ENCODE results near the gene KIF15.
"Not testable (repeated sequence)": the region's sequence is repeated elsewhere in the genome, so short reads cannot be mapped to it uniquely, and the experiment has no call there.

Gene KIF15, protein sequence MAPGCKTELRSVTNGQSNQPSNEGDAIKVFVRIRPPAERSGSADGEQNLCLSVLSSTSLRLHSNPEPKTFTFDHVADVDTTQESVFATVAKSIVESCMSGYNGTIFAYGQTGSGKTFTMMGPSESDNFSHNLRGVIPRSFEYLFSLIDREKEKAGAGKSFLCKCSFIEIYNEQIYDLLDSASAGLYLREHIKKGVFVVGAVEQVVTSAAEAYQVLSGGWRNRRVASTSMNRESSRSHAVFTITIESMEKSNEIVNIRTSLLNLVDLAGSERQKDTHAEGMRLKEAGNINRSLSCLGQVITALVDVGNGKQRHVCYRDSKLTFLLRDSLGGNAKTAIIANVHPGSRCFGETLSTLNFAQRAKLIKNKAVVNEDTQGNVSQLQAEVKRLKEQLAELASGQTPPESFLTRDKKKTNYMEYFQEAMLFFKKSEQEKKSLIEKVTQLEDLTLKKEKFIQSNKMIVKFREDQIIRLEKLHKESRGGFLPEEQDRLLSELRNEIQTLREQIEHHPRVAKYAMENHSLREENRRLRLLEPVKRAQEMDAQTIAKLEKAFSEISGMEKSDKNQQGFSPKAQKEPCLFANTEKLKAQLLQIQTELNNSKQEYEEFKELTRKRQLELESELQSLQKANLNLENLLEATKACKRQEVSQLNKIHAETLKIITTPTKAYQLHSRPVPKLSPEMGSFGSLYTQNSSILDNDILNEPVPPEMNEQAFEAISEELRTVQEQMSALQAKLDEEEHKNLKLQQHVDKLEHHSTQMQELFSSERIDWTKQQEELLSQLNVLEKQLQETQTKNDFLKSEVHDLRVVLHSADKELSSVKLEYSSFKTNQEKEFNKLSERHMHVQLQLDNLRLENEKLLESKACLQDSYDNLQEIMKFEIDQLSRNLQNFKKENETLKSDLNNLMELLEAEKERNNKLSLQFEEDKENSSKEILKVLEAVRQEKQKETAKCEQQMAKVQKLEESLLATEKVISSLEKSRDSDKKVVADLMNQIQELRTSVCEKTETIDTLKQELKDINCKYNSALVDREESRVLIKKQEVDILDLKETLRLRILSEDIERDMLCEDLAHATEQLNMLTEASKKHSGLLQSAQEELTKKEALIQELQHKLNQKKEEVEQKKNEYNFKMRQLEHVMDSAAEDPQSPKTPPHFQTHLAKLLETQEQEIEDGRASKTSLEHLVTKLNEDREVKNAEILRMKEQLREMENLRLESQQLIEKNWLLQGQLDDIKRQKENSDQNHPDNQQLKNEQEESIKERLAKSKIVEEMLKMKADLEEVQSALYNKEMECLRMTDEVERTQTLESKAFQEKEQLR (N-terminal part only)

DNA sequence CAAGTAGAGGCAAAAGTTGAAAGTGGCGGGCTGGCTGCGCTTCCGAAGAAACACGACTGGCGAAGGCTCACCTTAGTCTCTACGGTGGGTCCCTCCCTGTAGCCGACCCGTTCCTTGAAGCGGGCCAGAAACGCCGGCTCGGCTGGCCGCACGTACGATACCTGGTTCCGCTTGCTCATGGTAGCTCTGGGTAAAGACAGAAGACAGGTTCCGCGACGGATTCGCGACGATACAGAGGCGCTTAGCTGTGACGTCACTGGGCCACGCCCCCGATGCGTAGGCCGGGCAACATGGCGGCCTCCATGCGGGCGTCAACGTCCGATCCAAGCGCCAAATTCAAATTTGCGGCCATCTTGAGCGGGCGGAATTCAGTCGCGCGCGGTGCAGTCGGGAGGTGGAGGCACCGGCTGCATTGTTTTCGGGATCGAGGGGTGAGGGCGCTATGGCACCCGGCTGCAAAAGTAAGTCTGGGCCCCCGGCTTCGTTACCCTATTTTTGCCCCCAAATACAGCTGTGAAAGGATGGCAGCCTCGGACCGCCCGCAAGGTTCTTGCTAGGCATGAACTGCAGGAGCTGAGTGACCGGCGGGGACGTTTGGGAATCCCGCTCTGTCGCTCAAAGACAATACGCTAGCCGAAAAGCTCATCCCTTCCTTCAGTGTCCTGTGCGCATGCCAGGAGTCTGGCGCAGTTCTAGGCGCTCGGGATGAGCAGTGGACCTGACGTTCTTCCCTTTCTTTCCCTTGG lies at the start of gene KIF15, which contains the start of gene KIAA1143:
TSS of gene KIF15 (plus strand) at position 371 of the 746 bp plus-strand sequence. CDS start at position 443, 72 bp downstream.
TSS of gene KIAA1143 (minus strand) at position 196 of the 746 bp plus-strand sequence. CDS start at position 179, 17 bp downstream.
- DNase-seq (ENCODE audit: low read depth): peak; percentile 97

DNA sequence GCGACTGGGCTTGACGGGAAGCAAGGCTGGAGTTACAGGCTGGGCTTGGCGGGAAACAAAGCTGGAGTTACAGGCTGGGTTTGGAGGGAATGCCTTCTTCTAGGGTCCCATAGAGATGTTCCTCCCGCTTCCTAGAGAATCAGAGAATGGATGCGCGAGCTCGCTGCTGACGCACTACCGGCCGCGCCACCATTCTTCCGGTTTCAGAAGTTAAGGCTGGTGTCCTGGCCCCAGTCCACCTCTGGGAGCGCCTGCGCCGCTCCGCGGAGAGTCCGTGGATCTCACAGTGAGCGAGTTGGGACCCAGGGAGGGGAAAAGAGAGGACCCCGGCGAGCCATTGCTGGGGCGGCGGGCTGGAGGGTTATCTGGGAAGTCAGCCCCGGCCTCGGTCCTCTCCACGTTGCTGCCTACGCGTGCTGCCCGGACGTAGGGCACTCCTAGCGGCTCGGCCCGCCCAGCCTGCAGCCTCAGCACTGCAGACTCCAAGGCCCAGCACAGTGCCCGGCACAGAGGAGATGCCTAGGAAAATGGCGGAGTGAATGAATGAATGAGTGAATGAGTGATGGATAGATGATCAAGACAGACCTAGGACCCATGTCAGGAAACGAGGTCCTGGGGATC lies 49.0 kb upstream of the KIF15 start, which contains the start of gene ZNF502:
TSS of gene ZNF502 (plus strand) at position 206 of the 621 bp plus-strand sequence. CDS start 7,602 bp downstream, outside the sequence.
- peak; percentile 53 for DNase-seq (ENCODE audit: low read depth)

DNA sequence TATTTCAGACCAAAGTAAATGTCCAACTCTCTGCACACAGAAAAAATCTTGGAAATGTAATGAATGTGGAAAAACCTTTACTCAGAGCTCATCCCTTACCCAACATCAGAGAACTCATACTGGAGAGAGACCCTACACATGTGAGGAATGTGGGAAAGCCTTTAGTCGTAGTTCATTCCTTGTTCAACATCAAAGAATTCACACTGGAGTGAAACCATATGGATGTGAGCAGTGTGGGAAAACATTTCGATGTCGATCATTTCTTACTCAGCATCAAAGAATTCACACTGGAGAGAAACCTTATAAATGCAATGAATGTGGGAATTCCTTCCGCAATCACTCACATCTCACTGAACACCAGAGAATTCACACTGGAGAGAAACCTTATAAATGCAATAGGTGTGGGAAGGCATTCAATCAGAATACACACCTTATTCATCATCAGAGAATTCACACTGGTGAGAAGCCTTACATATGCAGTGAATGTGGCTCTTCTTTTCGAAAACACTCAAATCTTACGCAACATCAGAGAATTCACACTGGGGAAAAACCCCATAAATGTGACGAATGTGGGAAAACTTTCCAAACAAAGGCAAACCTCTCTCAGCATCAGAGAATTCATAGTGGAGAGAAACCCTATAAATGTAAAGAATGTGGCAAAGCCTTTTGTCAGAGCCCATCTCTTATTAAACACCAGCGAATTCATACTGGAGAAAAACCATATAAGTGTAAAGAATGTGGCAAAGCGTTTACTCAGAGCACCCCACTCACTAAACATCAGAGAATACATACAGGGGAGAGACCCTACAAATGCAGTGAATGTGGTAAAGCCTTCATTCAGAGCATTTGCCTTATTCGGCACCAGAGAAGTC lies 40.1 kb upstream of the KIF15 start:
- no peak for DNase-seq (ENCODE audit: low read depth)

DNA sequence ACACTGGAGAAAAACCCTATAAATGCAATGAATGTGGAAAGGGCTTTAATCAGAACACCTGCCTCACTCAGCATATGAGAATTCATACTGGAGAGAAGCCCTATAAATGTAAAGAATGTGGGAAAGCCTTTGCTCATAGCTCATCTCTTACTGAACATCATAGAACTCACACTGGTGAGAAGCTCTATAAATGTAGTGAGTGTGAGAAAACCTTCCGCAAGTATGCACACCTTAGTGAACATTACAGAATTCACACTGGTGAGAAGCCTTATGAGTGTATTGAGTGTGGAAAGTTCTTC lies 39.5 kb upstream of the KIF15 start:
- DNase-seq (ENCODE audit: low read depth): no peak

DNA sequence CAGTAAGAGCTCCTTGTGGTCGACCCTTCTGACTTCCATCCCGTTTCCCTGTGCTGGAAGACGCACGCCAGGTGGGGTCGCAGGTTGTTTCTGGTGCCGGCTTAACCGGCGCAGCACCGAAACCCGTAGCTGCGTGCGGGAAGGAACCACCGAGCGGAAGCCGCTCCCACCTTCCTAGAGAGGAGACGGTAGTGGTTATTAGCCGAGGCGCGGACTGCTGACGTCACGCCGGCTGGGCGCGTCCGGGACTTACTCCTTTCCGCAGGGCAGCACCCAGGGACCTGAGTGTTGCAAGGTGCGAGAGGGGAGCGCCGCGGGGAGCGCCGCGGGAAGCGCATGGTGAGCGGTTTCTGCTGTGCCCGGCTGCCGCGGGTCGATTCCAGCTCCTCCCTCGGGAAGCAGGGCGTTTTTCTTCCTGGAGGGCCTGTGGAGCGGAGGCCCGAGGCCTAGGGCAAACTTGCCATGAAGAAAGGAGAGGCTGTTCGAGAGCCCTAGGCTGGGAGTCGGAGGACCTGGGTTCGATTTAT lies 32.1 kb upstream of the KIF15 start, which contains the start of gene ZNF501:
TSS of gene ZNF501 (plus strand) at position 252 of the 527 bp plus-strand sequence. CDS start 4,787 bp downstream, outside the sequence.
- peak; percentile 82 for DNase-seq (ENCODE audit: low read depth)

DNA sequence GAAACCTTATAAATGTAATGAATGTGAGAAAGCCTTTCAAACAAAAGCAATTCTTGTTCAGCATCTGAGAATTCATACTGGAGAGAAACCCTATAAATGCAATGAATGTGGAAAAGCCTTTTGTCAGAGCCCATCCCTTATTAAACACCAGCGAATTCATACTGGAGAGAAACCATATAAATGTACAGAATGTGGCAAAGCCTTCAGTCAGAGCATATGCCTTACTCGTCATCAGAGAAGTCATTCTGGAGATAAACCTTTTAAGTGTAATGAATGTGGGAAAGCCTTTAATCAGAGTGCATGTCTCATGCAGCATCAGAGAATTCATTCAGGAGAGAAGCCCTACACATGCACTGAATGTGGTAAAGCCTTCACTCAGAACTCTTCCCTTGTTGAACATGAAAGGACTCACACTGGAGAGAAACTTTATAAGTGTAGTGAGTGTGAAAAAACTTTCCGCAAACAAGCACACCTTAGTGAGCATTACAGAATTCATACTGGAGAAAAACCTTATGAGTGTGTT lies 26.9 kb upstream of the KIF15 start:
- no peak for DNase-seq (ENCODE audit: low read depth)

DNA sequence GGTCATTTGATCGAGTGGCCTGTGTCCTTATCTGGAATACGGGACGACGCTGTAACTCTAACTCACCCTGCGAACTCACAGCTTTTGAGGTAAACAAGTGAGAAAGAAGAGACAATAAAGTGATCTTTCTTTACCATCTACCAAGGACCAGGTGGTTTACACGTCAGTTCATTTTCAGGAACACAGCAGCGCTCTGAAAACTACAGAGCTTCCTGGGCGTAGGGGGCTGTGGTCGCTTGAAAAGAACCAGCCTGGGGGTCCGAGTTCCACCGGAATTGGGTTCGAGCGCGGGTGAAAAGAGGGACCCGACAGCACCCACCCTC lies 532 bp upstream of the KIF15 start:
- DNase-seq (ENCODE audit: low read depth): no peak

DNA sequence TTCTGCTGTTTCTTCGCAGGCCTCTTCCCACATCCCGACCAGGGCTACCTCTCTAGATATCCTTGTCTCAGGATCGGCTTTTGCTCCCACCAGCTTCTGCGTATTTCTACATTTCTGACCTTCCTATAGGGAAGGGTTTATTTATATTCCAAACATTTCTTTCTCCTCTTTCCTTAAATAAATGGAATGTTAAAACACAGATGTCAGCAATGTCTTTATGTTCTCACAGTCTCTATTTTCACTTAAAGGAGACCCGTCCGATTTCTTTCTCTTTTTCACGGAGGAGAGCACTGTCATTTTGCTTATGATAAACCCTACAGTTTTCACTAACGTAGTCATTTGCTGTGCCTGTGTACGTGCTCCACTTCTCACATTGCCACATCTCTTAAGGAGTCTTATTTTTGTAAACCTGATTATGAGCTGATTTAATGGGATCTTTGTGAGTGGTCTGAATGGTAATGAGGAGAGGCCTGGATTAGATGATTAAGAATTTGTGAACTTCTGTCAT lies 630 bp downstream of the KIF15 start:
- DNase-seq (ENCODE audit: low read depth): no peak

DNA sequence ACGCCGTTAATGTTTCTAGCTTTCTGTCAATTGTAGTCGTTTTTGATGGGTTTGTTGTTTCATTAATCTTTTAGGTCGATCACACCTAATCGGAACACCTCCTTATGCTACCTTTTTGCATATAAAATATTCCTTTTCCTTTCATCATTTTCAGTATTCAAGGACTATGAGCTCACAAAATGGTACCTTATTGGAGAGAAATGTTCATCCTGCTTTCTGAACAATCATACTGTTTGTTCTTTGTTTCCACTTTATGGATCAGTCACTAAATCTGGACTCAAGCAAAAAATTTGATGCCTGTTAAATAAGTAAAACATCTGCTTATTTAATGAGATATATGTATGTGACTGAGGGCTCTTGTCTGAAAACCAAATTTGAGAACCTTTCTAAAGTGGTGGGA lies 1.1 kb downstream of the KIF15 start:
- no peak for DNase-seq (ENCODE audit: low read depth)

DNA sequence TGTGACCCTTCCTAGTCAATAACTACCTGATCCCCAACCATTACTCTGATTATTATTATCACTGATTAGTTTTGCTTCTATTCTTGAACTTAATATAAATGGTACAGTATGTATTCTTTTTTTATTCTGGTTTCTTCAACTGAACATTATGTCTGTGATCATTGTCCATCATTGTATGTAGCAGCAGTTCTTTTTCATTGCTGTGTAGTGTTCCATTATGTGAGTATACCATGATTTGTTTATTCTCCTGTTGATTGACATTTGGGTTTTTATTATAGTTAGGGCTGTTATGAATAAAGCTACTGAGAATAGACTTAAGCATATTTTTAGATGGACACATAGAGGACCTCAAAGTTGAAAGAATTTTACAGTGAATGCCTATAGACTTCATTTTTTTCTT lies 2.7 kb downstream of the KIF15 start:
- DNase-seq (ENCODE audit: low read depth): no peak

DNA sequence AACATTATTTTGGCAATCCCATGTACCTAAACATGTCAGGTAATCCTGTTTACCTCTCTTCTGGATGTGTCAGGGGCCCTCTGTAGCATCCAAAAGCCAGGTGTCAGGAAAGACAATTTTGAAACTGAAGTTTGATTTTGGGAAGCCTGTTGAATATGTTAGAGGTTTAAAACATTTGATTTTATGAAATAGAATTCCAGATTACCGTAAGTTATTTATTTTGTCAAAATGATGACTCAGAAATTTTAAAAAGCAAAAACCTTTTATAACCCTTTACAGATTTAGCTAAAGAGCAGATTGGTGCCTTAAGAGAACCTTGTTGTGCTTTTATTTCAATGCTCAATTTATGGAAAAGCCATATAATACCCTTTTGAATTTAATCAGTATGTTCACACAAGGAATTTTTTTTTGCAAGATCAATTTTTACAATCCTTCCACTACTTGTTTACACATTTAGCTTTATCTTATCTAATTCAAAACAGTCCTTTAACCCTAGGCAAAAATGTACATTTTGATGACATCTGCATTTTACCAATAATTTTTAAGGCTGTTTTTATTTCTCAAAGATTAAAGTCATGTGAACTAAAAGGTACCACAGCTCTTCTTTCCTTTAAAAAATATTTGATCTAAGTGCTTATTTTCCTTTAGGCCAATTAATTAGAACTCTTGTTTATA lies 10.0 kb downstream of the KIF15 start:
- DNase-seq (ENCODE audit: low read depth): no peak

DNA sequence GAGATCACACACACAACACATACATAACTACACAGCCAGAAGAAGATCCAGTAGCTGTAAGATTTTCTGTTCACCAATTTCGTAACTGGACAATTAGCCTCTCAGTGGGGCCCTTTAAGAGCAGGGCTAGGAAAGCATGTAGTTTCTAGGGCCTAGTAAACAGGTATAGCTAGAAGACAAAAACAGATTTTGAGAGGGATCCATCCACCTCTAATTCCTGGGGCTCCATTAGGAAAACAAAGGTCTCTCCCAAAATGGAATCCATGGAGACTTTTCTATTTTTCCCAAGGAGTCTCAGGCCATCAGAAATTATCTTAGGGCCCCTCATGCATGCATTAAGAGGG lies 10.5 kb downstream of the KIF15 start:
- DNase-seq (ENCODE audit: low read depth): no peak

DNA sequence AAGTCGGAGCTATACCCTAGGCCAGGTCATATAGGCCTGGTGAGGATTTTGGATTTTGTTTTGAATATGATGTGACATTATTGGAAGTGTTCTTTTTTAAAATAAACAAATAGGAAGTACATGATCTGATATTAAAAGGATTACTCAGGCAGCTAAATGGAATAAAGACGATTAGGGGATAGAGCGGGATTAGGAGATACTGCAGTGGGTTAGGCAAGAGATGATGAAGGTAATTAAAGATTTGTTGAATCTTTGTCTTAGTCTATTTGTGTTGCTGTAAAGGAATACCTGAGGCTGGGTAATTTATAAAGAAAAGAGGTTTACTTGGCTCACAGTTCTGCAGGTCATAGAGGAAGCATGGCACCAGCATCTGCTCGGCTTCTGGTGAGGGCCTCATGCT lies 21.3 kb downstream of the KIF15 start:
- DNase-seq (ENCODE audit: low read depth): no peak

DNA sequence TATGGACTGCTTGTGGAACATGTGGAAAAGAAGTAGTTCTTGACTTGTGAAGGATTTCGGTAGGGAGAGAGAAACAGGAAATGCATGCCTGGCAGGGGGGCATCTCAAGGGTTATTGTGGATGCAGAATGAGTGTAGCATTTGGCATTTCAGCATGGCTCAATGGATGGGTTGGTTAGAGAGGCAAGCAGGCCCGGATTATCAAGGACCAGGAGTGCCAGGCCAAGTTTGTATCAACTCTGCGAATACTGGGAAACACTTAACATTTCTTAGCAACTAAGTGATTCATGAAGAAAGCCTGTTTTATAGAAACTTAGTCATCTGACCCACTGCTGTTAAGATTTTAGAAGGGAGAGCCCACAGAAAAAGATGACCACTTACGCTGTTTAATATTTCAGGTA lies 33.6 kb downstream of the KIF15 start:
- DNase-seq (ENCODE audit: low read depth): no peak

DNA sequence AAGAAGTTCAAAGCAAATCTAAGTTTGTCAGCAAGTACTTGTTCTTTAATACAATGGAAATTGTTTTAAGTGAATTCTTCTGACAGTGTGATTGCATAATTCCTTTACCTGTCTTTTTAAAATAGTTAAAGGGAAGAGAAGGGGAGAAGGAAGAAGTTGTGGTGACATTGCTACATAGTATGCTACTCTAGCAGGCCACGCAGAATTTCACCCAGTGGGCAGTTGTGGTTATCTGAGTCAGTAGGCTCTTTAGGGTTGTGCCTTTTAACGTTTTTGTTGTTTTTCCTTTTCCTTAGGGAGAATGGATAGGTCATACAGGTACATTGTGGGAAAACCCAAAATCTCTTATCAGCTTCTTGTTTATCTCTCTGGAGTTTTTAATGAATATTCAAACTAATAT lies 40.4 kb downstream of the KIF15 start:
- no peak for DNase-seq (ENCODE audit: low read depth)

DNA sequence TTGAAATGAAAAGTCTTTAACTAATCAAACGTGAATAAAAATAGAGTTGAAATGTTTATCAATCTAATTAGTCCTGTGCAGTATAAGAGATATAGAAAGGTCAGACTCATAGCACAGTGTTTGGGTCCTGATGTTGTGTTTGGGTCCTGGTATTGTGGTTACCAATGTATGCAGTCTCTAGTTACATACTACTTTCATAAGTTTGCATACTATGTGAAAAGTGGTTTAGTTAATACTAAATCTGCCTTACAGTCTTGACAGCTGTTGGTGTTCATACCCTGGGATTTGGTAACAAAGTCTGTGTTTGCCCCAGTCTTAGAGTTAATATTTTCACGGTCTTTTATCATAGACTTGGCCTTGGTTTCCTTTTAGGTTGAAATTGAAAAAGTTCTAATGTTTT lies 41.7 kb downstream of the KIF15 start:
- no peak for DNase-seq (ENCODE audit: low read depth)

DNA sequence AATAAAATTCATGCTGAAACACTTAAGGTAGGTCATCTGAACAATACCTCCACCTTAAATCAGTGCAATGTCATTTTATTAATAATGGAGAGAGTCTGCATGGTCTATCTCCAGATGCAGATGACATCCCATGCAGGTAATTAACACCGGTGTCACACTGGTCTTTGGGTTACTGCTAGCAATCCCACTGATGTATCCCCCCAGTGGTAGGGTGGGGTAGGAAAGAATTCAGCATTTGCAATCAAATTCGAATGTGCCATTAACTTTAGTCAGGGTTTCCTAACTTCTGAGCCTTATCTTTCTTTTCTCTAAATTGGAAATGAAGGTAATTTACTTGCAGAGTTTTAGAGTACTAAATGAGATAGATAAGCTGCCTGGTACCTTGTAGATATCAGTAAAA lies 44.4 kb downstream of the KIF15 start:
- no peak for DNase-seq (ENCODE audit: low read depth)

DNA sequence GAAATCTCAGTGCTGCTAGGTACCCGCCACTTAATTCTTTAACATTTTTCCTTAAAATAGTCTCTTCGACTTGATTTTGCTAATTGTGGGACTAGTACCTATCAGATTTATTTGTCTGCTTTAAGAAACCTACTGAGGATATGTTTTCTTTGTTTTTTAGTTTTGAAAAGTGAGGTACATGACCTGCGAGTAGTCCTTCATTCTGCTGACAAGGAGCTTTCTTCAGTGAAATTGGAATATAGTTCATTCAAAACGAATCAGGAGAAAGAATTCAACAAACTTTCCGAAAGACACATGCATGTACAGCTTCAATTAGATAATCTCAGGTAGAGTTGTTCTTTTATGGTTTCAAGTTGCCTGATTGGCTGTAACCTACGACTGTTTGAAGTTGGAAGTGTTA lies 53.2 kb downstream of the KIF15 start:
- no peak for DNase-seq (ENCODE audit: low read depth)

DNA sequence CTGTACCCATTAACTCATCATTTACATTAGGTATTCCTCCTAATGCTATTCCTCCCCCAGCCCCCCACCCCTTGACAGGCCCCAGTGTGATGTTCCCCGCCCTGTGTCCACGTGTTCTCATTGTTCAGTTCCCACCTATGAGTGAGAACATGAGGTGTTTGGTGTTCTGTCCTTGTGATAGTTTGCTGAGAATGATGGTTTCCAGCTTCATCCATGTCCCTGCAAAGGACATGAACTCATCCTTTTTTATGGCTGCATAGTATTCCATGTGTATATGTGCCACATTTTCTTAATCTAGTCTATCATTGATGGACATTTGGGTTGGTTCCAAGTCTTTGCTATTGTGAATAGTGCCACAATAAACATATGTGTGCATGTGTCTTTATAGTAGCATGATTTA lies 54.7 kb downstream of the KIF15 start:
- DNase-seq (ENCODE audit: low read depth): not testable (repeated sequence)
